Transverse colon (tissue), 3 donors: ENCODE data around the gene PRICKLE2.

Experiments used
- EP300 ChIP-seq: sonication (generic); formaldehyde crosslinking; IDR thresholded peaks from one replicate; pipeline ENCODE4 v1.6.1; 2017; ENCODE audit warnings: antibody characterized with exemption, low read depth
- TF ChIP-seq, protein P1 (sequence below), 5 experiments: fragments of 200-600 bp in 3 of 5; fragments of 450-650 bp in 2 of 5; sonication (generic) in 3 of 5; IDR thresholded peaks; 1 replicate in 2 of 5; 2 replicates in 3 of 5; pipeline ENCODE4 v1.5.1; 2016 to 2017; ENCODE audit warnings: antibody characterized with exemption in 5 of 5, inconsistent platforms in 3 of 5, mild to moderate bottlenecking in 2 of 5, moderate library complexity in 1 of 5

- TF ChIP-seq, protein P1, sequence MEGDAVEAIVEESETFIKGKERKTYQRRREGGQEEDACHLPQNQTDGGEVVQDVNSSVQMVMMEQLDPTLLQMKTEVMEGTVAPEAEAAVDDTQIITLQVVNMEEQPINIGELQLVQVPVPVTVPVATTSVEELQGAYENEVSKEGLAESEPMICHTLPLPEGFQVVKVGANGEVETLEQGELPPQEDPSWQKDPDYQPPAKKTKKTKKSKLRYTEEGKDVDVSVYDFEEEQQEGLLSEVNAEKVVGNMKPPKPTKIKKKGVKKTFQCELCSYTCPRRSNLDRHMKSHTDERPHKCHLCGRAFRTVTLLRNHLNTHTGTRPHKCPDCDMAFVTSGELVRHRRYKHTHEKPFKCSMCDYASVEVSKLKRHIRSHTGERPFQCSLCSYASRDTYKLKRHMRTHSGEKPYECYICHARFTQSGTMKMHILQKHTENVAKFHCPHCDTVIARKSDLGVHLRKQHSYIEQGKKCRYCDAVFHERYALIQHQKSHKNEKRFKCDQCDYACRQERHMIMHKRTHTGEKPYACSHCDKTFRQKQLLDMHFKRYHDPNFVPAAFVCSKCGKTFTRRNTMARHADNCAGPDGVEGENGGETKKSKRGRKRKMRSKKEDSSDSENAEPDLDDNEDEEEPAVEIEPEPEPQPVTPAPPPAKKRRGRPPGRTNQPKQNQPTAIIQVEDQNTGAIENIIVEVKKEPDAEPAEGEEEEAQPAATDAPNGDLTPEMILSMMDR (IDR thresholded peaks at IDR 0.05): no peak
- no peak for TF ChIP-seq EP300
Observed at GRCh38 chr3:64270142-64270865, 45.0 kb upstream of the PRICKLE2 start.
